Smooth muscle cell (in vitro differentiated cells): ENCODE measurements around the gene ANXA10. TPM values are rescaled to one million over a fixed set of nuclear protein-coding genes. Genes with fewer than 3 reads are reported as not detected.

ENCODE experiments used
- DNase-seq: peaks from one replicate; lab custom pipeline; 2025; ENCODE audit not compliant: unreplicated experiment; lab: John Stamatoyannopoulos, UW
- H2AFZ ChIP-seq: fragments of 200-600 bp; sonication (generic); 2 replicates; pipeline ENCODE4 v1.6.0; 2016; ENCODE audit warnings: antibody characterized with exemption, low read depth, mild to moderate bottlenecking
- H3F3A ChIP-seq: fragments of 200-600 bp; sonication (generic); 2 replicates; pipeline ENCODE4 v1.6.0; 2017; ENCODE audit warnings: antibody characterized with exemption, low read depth
- H3K27ac ChIP-seq: fragments of 200-600 bp; sonication (generic); 2 replicates; pipeline ENCODE4 v1.5.1; 2016; ENCODE audit warnings: low read depth, mild to moderate bottlenecking
- H3K27me3 ChIP-seq: fragments of 200-600 bp; sonication (generic); 2 replicates; pipeline ENCODE4 v1.6.1; 2016; ENCODE audit warnings: low read depth, mild to moderate bottlenecking
- H3K36me3 ChIP-seq: fragments of 200-600 bp; sonication (generic); 2 replicates; pipeline ENCODE4 v1.5.1; 2016; ENCODE audit warnings: low read depth
- H3K4me1 ChIP-seq: fragments of 200-600 bp; sonication (generic); 2 replicates; pipeline ENCODE4 v1.5.1; 2016; ENCODE audit warnings: low read depth
- H3K4me2 ChIP-seq: fragments of 200-600 bp; sonication (generic); 2 replicates; pipeline ENCODE4 v1.6.0; 2016; ENCODE audit warnings: mild to moderate bottlenecking
- H3K4me3 ChIP-seq: fragments of 200-600 bp; sonication (generic); 2 replicates; pipeline ENCODE4 v1.5.1; 2016; ENCODE audit warnings: mild to moderate bottlenecking
- H3K79me2 ChIP-seq: fragments of 200-600 bp; sonication (generic); 2 replicates; pipeline ENCODE4 v1.6.0; 2016; ENCODE audit warnings: low read depth, mild to moderate bottlenecking
- H3K9ac ChIP-seq: fragments of 200-600 bp; sonication (generic); 2 replicates; pipeline ENCODE4 v1.6.0; 2016; ENCODE audit warnings: low read depth
- H3K9me3 ChIP-seq: fragments of 200-600 bp; sonication (generic); replicated peaks from 2 replicates; pipeline ENCODE4 v1.5.1; 2016; ENCODE audit warnings: low read depth
- H4K20me1 ChIP-seq: fragments of 200-600 bp; sonication (generic); 2 replicates; pipeline ENCODE4 v1.6.0; 2016; ENCODE audit warnings: low read depth
- CTCF ChIP-seq: fragments of 200-600 bp; sonication (generic); IDR thresholded peaks from 2 replicates; pipeline ENCODE4 v1.5.1; 2017; ENCODE audit warnings: borderline replicate concordance, mild to moderate bottlenecking, antibody characterized with exemption; ENCODE audit not compliant: insufficient read depth, poor library complexity, severe bottlenecking
- WGBS: methylation state at CpG from one replicate; pipeline ENCODE4 v1.1.7; 2016; ENCODE audit warnings: low lambda C conversion rate; 5-methylcytosine and 5-hydroxymethylcytosine counted together
- polyA plus RNA-seq: library from polyadenylated mRNA; unstranded; fragments of >200 nt; fragmentation: Nextera tagmentation; extraction: Ambion mirVana; gene quantifications from 2 replicates; pipeline ENCODE4 v1.2.1, GENCODE V29; 2016
- total RNA-seq: library from RNA; depleted of rRNA; stranded (reverse); fragments of >200 nt; gene quantifications from 2 replicates; pipeline ENCODE4 v1.2.3, GENCODE V29; 2014

Gene ANXA10
- total and polyA plus RNA-seq, 2 experiments from 2014 or later: not detected

DNA sequence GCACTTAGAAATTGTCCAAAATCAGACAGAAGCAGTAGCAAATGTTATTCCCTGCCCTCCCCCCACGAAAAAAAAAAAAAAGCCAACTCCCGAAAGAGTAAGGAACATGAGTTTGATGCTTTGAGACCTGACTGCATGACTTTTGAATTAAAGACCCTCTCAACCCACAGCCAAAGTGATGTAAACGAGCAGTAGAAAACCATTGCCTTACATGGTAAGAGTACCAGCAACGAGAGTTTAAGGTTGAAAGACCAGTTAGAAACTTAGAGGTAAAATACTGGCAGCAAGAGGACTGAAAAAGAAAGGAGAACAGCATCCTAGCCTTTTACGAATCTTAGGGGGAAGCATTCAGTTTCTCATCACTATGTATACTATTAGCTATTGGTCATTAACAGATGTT is 10.0 kb upstream of the ANXA10 start:
- H4K20me1 ChIP-seq: no peaks in the 10 kb centered on the region
- H2AFZ ChIP-seq: no peak overlapping the region
- no peaks in the 10 kb centered on the region for H3K27me3 ChIP-seq
- H3K9ac ChIP-seq: no peak overlapping the region
- no peaks in the 10 kb centered on the region for H3K9me3 ChIP-seq
- H3K4me2 ChIP-seq: no peak overlapping the region
- TF ChIP-seq CTCF: no peak
- no peaks in the 10 kb centered on the region for H3K36me3 ChIP-seq
- DNase-seq: no peak
- no peaks in the 10 kb centered on the region for H3F3A ChIP-seq
- no peak overlapping the region for H3K27ac ChIP-seq
- H3K4me1 ChIP-seq: no peaks in the 10 kb centered on the region
- H3K4me3 ChIP-seq: no peak overlapping the region
- no peaks in the 10 kb centered on the region for H3K79me2 ChIP-seq
- 77% methylated on average over 5 of the region's 5 CpGs for WGBS

DNA sequence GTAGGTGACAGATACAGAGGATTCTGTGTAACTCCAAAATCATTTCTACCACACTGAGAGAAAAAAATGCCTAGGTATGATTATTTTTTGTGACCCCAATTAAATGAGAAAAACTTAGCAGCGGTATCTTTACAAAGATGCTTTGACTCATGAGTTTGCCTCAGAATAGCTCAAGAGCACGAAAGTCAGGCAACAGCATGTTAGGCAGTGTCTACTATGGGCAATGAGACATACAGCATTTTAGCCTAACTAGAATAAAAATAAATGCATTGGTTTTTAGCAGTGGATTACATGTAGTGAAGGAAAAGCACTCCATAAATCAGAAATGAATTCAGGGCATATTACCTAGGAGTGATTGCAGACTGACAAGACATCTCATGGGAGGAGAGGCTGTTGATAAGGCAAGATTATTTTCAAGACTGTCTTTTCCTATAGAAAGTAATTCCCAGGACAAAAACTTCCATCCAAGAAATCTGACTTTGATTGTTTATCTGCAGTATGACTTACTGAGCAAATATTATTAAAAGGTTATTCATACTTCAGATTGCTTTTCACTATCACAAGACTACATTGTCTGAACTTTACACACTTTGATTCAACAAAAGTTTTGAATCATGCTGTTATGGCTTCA is 3.6 kb downstream of the ANXA10 start:
- 92% methylated on average over 2 of the region's 2 CpGs for WGBS

DNA sequence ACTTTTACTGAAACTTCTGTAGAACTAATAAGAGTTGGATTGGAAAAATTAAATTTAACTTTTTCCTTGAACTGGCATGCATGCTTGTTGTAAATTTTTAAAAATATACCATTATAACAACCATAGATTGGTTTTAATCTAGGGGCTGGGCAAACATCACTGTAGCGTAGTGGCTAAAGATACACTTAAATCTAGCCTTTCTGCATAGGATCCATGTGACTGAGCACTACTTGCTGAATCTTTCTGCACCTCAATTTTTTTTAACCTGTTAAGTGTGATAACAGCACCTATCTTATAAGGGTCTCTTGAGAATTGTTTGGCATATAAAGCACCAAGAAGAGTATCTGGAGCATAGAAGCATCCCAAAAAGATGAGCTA is 4.1 kb downstream of the ANXA10 start:
- Histone ChIP-seq H3F3A (no peaks in the 10 kb centered on the region), H3K79me2 (no peaks in the 10 kb centered on the region), H3K36me3 (no peaks in the 10 kb centered on the region), H3K9me3 (no peaks in the 10 kb centered on the region), H3K27ac (no peak overlapping the region), H3K27me3 (no peaks in the 10 kb centered on the region), H4K20me1 (no peaks in the 10 kb centered on the region), H3K4me2 (no peak overlapping the region), H2AFZ (no peak overlapping the region), H3K4me1 (no peaks in the 10 kb centered on the region), H3K4me3 (no peak overlapping the region), H3K9ac (no peak overlapping the region)
- TF ChIP-seq CTCF: no peak
- DNase-seq: no peak
- 92% methylated on average over 1 of the region's 1 CpG for WGBS

More for the DNA sequence above, 3.6 kb downstream of the ANXA10 start:
- no peak for DNase-seq
- H3K4me3 ChIP-seq: no peak overlapping the region
- H3K9ac ChIP-seq: no peak overlapping the region
- H3F3A ChIP-seq: no peaks in the 10 kb centered on the region
- no peak overlapping the region for H3K4me2 ChIP-seq
- H2AFZ ChIP-seq: no peak overlapping the region
- no peaks in the 10 kb centered on the region for H3K9me3 ChIP-seq
- no peaks in the 10 kb centered on the region for H3K4me1 ChIP-seq
- H3K36me3 ChIP-seq: no peaks in the 10 kb centered on the region
- no peaks in the 10 kb centered on the region for H3K27me3 ChIP-seq
- H3K27ac ChIP-seq: no peak overlapping the region
- no peaks in the 10 kb centered on the region for H4K20me1 ChIP-seq
- no peaks in the 10 kb centered on the region for H3K79me2 ChIP-seq
- TF ChIP-seq CTCF: no peak

GRCh38 chr4:168097161-168097560 is 4.8 kb downstream of the ANXA10 start:
- 90% methylated on average over 2 of the region's 2 CpGs for WGBS
- H3K4me1 ChIP-seq: no peaks in the 10 kb centered on the region
- H3K9me3 ChIP-seq: no peaks in the 10 kb centered on the region
- no peak overlapping the region for H2AFZ ChIP-seq
- TF ChIP-seq CTCF: no peak
- H3K27ac ChIP-seq: no peak overlapping the region
- no peak overlapping the region for H3K9ac ChIP-seq
- no peaks in the 10 kb centered on the region for H3K36me3 ChIP-seq
- H3K4me2 ChIP-seq: no peak overlapping the region
- H3K79me2 ChIP-seq: no peaks in the 10 kb centered on the region
- no peak for DNase-seq
- H3F3A ChIP-seq: no peaks in the 10 kb centered on the region
- no peak overlapping the region for H3K4me3 ChIP-seq
- no peaks in the 10 kb centered on the region for H4K20me1 ChIP-seq
- no peaks in the 10 kb centered on the region for H3K27me3 ChIP-seq
